Effector memory CD4-positive, alpha-beta T cell (primary cell): Measurements from ENCODE around the gene KIRREL3.
"Not testable (repeated sequence)": the region's sequence is repeated elsewhere in the genome, so short reads cannot be mapped to it uniquely, and the experiment has no call there.

ENCODE experiments used
- DNase-seq, 3 donors: peaks; one replicate each; pipeline ENCODE4 v3.0.0-alpha.2; 2020
- H3K27ac ChIP-seq: 2 replicates; pipeline ENCODE4 v1.7.0; 2013; ENCODE audit warnings: mild to moderate bottlenecking, low read length, moderate library complexity; ENCODE audit not compliant: insufficient read depth, poor library complexity, severe bottlenecking
- H3K27me3 ChIP-seq: replicated peaks from 2 replicates; pipeline ENCODE4 v1.7.0; 2013; ENCODE audit warnings: mild to moderate bottlenecking, low read length; ENCODE audit not compliant: insufficient read depth, control insufficient read depth, poor library complexity, severe bottlenecking
- H3K36me3 ChIP-seq: 2 replicates; pipeline ENCODE4 v1.7.0; 2013; ENCODE audit warnings: mild to moderate bottlenecking, low read length, moderate library complexity; ENCODE audit not compliant: control insufficient read depth, insufficient read depth
- H3K4me1 ChIP-seq: 2 replicates; pipeline ENCODE4 v1.7.0; 2013; ENCODE audit warnings: low read length, mild to moderate bottlenecking; ENCODE audit not compliant: control insufficient read depth, insufficient read depth, poor library complexity, severe bottlenecking
- H3K4me3 ChIP-seq: 2 replicates; pipeline ENCODE4 v1.7.0; 2013; ENCODE audit warnings: low read length, low read depth, mild to moderate bottlenecking; ENCODE audit not compliant: insufficient read depth, poor library complexity, severe bottlenecking
- H3K9me3 ChIP-seq: 2 replicates; pipeline ENCODE4 v1.7.0; 2013; ENCODE audit warnings: mild to moderate bottlenecking, low read length, moderate library complexity; ENCODE audit not compliant: control insufficient read depth

KIRREL3 gene

DNA sequence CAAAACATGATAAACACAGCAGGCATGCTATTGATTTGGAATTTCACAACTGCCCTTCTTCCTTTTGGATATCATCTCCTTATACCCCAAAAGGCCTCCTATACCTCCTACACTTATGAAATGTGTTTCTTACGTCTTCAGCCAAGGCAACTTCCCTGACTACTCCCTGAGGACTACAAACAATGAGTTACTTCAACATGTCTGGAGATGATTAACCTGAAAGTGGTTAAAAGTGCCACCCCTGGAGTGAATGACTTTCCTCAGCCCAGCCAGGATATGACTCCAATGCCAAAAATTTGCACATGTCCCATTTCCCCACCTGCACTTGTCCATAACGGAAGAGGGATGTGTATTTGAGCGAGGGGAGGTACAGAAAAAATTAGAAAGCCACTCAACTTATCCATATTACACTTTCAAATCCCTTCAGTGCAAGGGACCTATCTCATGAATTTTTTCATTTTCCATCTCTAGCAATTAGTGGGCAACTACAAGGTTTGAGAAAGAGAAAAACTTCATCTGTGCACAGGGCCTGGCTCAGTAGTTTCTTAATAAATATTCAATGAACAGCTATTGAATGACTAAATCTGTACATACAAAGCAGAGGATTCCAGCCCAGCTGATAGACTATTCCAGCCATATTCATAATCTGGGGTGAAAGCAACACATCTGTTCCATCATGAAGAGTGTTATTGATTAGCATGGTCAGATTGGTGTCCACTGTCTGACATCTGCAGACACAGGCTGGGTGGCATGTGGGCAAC is 36.8 kb downstream of the KIRREL3 start:
- H3K36me3 ChIP-seq: no peaks in the 10 kb centered on the region
- H3K9me3 ChIP-seq: no peaks in the 10 kb centered on the region
- H3K4me3 ChIP-seq: no peak overlapping the region
- no peaks in the 10 kb centered on the region for H3K4me1 ChIP-seq
- no peaks in the 10 kb centered on the region for H3K27me3 ChIP-seq
- H3K27ac ChIP-seq: no peak overlapping the region
- no peak for DNase-seq

DNA sequence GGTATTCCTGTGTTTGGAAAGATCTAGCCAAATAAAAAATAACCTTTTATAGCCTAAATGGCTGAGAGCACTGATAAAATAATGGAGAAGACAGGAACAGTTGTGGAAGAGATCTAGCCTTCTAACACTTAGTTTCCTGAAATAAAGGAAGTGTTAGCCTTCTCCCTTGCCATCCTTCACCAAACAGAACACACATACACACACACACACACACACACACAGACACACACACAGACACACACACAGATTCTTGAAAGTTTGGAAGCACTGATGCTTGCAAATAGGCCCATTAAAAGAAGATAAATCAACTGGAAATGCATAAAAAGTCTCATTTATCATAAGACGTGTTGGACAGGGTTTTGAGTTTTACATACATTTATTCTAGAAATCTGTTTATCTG is 37.5 kb downstream of the KIRREL3 start:
- Histone ChIP-seq H3K9me3 (no peaks in the 10 kb centered on the region), H3K27me3 (no peaks in the 10 kb centered on the region)
- DNase-seq: no peak

DNA sequence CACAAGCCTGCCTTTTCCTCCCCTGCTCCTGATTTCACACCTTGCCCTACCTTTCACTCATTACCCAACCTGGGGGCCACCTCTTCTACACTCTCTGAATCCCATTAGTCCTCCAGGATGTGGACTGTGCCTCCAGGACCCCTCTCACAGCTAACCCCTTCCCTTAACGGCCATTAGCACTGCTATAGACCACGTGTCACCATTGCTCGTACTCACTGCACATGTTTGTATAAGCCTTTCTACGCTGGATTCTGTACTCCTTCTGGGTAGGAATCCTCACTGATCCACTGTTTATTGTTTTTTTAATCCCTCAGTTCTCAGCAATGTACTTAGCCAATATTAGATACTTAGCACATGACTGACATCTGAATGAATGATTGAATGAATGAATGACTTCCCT is 40.9 kb downstream of the KIRREL3 start:
- Histone ChIP-seq H3K9me3 (no peaks in the 10 kb centered on the region), H3K4me1 (no peaks in the 10 kb centered on the region), H3K4me3 (no peak overlapping the region), H3K27me3 (no peaks in the 10 kb centered on the region), H3K27ac (no peak overlapping the region), H3K36me3 (no peaks in the 10 kb centered on the region)
- DNase-seq: no peak

More for the DNA sequence above, 37.5 kb downstream of the KIRREL3 start:
- no peaks in the 10 kb centered on the region for H3K4me1 ChIP-seq
- H3K4me3 ChIP-seq: no peak overlapping the region
- no peaks in the 10 kb centered on the region for H3K36me3 ChIP-seq
- H3K27ac ChIP-seq: no peak overlapping the region

DNA sequence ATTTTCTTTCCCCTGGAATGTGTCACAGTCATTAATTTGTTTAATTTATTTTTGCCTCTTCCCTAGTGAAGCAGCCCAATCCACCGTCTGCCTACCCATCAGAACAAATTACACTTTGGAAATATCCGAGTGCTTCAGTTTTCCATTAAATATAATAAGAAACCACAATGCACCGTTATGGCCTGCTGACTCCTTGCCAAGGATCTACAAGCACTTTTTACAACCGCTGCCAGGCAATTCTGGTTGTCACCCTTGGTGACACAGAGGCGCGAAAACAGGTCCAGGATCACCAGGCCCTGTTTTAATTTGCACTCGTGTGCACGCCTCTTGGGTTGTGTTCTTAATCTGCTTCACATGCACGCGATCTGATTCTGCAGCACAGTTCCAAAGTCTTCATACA is 43.9 kb downstream of the KIRREL3 start:
- H3K27me3 ChIP-seq: no peaks in the 10 kb centered on the region
- DNase-seq: no peak
- H3K27ac ChIP-seq: no peak overlapping the region
- H3K4me3 ChIP-seq: no peak overlapping the region
- no peaks in the 10 kb centered on the region for H3K4me1 ChIP-seq
- H3K9me3 ChIP-seq: no peaks in the 10 kb centered on the region
- no peaks in the 10 kb centered on the region for H3K36me3 ChIP-seq

DNA sequence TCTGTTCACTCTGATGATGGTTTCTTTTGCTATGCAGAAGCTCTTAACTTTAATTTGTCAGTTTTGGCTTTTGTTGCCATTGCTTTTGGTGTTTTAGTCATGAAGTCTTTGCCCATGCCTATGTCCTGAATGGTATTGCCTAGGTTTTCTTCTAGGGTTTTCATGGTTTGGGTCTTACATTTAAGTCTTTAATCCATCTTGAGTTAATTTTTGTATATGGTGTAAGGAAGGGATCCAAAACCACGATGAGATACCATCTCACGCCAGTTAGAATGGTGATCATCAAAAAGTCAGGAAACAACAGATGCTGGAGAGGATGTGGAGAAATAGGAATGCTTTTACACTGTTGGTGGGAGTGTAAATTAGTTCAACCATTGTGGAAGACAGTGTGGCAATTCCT is 48.0 kb downstream of the KIRREL3 start:
- H3K9me3 ChIP-seq, DNase-seq, H3K4me3 ChIP-seq, H3K4me1 ChIP-seq, H3K36me3 ChIP-seq, H3K27ac ChIP-seq, H3K27me3 ChIP-seq: not testable (repeated sequence)

DNA sequence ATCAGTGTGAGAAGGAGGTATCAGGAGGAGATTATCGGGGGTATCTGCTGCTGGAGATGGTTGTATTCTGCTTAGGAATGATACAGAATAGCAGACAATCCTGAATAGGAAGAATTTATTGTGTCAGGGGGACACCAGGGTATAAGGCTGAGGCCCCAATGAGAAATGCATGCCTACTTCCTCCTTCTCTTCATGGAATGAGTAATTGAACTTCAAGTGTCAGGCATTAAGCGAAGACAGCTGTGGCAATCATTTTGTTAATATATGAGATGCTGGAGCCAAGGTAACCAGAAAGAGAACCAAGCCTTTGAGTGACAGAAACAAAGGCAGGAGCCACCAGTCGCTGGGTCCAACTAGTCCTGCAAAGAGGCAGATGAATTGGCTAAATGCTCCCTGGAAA is 49.1 kb downstream of the KIRREL3 start:
- Histone ChIP-seq H3K4me1 (no peaks in the 10 kb centered on the region), H3K36me3 (no peaks in the 10 kb centered on the region), H3K9me3 (no peaks in the 10 kb centered on the region), H3K4me3 (no peak overlapping the region), H3K27me3 (no peaks in the 10 kb centered on the region), H3K27ac (no peak overlapping the region)
- no peak for DNase-seq

DNA sequence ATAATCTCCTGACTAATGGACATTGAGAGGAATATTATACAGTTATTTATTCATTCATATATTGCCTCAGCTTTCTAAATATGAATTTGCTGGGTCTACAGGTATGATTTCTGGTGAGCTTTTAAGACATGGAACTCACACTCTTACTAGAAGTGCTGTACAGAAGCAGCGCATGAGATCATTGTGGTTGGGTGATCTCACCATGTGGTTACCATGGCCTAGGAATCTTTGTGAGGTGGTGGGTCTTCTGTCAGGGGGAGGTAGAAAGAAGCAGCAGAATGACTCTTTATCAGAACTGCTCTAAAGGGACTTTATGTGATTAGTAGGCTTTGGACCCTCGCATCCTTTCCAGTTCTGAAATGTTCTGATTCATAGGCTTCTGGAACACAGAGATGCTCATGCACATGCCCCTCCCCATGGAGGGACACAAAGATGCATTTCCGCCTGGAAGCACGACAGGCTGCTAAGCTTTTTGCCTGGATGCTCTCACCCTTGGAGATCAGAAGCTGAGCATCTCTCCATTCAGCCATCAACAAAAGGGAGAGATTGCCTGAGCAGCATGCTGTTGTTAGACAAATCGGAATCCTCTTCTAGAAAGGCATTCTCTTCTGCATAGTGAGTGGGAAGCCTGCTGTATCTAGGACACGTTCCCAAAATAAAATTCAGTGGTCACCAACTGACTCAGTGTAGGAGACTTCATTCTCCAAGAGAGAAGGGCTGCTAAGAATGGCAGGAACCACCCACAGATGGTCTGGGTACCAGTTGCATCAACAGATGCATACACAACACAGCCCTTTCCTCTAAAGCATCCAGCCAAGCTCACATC is 51.3 kb downstream of the KIRREL3 start:
- H3K27ac ChIP-seq: no peak overlapping the region
- DNase-seq: no peak
- no peaks in the 10 kb centered on the region for H3K4me1 ChIP-seq
- H3K27me3 ChIP-seq: no peaks in the 10 kb centered on the region
- H3K36me3 ChIP-seq: no peaks in the 10 kb centered on the region
- H3K9me3 ChIP-seq: no peaks in the 10 kb centered on the region
- no peak overlapping the region for H3K4me3 ChIP-seq

DNA sequence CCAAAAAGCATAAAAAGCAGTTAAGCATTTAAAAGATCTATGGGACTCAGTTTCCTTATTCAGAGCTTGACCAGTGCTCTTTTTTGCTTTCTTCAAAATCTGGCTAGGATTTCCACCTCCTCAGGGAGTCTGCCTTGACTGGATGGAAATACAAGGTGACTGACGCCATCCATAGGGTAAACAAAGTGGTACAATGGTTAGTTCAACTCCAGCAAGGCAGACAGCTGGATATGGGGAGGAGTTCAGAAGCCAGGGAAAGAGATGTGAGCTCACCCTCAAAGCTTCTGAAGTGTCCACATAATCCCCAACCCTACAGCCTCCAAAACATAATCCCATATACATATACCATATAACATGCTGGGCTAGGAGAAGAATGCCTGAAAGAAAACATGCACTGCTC is 52.0 kb downstream of the KIRREL3 start:
- no peaks in the 10 kb centered on the region for H3K27me3 ChIP-seq
- H3K36me3 ChIP-seq: no peaks in the 10 kb centered on the region
- no peak for DNase-seq
- no peaks in the 10 kb centered on the region for H3K9me3 ChIP-seq
- no peak overlapping the region for H3K4me3 ChIP-seq
- H3K4me1 ChIP-seq: no peaks in the 10 kb centered on the region
- no peak overlapping the region for H3K27ac ChIP-seq

DNA sequence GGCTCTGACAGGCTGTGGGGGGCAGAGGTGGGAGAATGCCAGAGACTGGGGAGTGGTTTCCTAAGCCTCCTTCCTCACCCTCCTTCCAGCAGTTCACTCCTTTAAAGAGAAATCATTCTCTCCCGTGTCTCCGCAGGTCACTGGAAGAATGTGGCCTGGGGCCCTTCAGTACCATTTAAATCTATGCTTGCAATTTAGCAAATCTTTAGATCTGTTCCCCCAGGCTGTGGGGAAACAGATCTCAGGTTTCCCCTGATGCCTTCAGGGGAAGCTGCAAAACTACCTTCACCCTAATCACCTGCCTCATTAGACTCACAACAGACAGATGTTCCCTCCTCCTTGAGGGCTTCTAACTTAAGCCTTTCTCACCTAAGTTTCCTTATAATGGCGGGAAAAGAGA is 55.3 kb downstream of the KIRREL3 start:
- Histone ChIP-seq H3K36me3 (no peaks in the 10 kb centered on the region), H3K27me3 (no peaks in the 10 kb centered on the region), H3K4me1 (no peaks in the 10 kb centered on the region), H3K4me3 (no peak overlapping the region), H3K27ac (no peak overlapping the region), H3K9me3 (no peaks in the 10 kb centered on the region)
- no peak for DNase-seq

DNA sequence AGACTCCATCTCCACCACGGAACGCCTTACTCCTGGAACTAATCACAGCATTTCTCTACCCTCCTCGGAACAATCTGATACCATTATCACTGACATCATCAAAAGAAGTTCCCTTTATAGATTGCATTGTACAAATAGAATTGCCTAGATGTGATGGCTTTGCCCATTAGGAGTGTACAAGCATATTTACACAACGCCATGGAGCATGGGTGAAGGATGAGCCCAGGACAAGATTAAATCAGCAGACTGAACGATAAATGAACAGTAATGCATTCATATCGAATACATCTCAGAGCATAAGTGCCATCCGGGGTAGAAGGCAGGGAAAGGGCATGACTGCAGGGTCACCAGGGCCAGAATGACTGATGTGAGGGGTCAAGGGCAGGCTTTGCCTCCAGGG is 57.3 kb downstream of the KIRREL3 start:
- no peaks in the 10 kb centered on the region for H3K27me3 ChIP-seq
- no peaks in the 10 kb centered on the region for H3K36me3 ChIP-seq
- DNase-seq: no peak
- H3K4me1 ChIP-seq: no peaks in the 10 kb centered on the region
- H3K27ac ChIP-seq: no peak overlapping the region
- H3K9me3 ChIP-seq: no peaks in the 10 kb centered on the region
- H3K4me3 ChIP-seq: no peak overlapping the region
